Stimulated activated naive CD8-positive, alpha-beta T cell treated with anti-CD3 and anti-CD28 coated beads, Interleukin-15, amount 100 ng/mL, for 72 hours (primary cell): Measurements from ENCODE around the gene UBXN1.
"Not testable (repeated sequence)": the region's sequence is repeated elsewhere in the genome, so short reads cannot be mapped to it uniquely, and the experiment has no call there.

Experiments
- ATAC-seq: fragments of 150-1000 bp; cut with Tn5 transposase; 2 replicates; pipeline ENCODE4 v1.10.0; 2021; ENCODE audit warnings: mild to moderate bottlenecking, moderate library complexity
- DNase-seq, 2 donors: peaks; one replicate each; pipeline ENCODE4 v3.0.0; 2021 to 2022
- H3K27ac Mint-ChIP-seq, 2 donors: one replicate each; pipeline ENCODE4 v1.8.0; 2022; ENCODE audit warnings: mild to moderate bottlenecking in 2 of 2, mixed read lengths in 2 of 2, moderate library complexity in 2 of 2
- H3K27me3 Mint-ChIP-seq: one replicate; pipeline ENCODE4 v1.8.0; 2022; ENCODE audit warnings: mixed read lengths
- H3K4me1 Mint-ChIP-seq: one replicate; pipeline ENCODE4 v1.8.0; 2022; ENCODE audit warnings: mild to moderate bottlenecking, mixed read lengths
- H3K4me3 Mint-ChIP-seq, 2 donors: one replicate each; pipeline ENCODE4 v1.8.0; 2022; ENCODE audit warnings: mild to moderate bottlenecking in 2 of 2, mixed read lengths in 2 of 2, moderate library complexity in 1 of 2
- H3K9me3 Mint-ChIP-seq, 2 donors: one replicate each; pipeline ENCODE4 v1.8.0; 2022; ENCODE audit warnings: mixed read lengths in 2 of 2

UBXN1 gene

DNA sequence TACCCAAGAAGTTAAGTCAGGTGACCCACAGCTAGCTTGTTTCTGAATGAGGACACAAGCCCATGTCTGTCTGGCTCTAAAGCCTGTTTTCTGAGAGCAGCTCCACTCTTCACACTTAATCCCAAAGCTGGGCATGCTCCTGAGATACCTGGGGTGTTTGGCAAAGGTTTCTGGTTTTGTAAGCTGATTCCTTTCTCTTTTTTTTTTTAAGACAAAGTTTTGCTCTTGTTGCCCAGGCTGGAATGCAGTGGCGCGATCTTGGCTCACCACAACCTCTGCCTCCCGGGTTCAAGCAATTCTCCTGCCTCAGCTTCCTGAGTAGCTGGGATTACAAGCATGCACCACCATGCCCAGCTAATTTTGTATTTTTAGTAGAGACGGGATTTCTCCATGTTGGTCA is 14.8 kb upstream of the UBXN1 start:
- ATAC-seq, H3K27ac Mint-ChIP-seq, H3K4me3 Mint-ChIP-seq, H3K9me3 Mint-ChIP-seq, H3K4me1 Mint-ChIP-seq, H3K27me3 Mint-ChIP-seq, DNase-seq: not testable (repeated sequence)

- ATAC-seq = no peak
- H3K9me3 Mint-ChIP-seq = no peaks in the 10 kb centered on the region
- DNase-seq = no peak
- H3K27me3 Mint-ChIP-seq = peaks cover 12% of the 10 kb centered on the region
- H3K4me3 Mint-ChIP-seq = no peak within 1 kb of the TSS
- peaks cover 8% of the 10 kb centered on the region for H3K4me1 Mint-ChIP-seq
- H3K27ac Mint-ChIP-seq = no peak within 1 kb of the TSS
Measured at GRCh38 chr11:62689421-62690183, 10.7 kb upstream of the UBXN1 start, which contains the start of gene LRRN4CL. Gene LRRN4CL, minus strand, starts transcription at chr11:62689530. Its CDS starts 1,022 bp downstream, at chr11:62688508.

- peaks cover 6% of the 10 kb centered on the region for H3K4me1 Mint-ChIP-seq
- H3K9me3 Mint-ChIP-seq = no peaks in the 10 kb centered on the region
- peaks cover 12% of the 10 kb centered on the region for H3K27me3 Mint-ChIP-seq
- no peak for DNase-seq
- no peak overlapping the region for H3K27ac Mint-ChIP-seq
- no peak overlapping the region for H3K4me3 Mint-ChIP-seq
- no peak for ATAC-seq
Measured at GRCh38 chr11:62688491-62688890, 9.6 kb upstream of the UBXN1 start.

DNA sequence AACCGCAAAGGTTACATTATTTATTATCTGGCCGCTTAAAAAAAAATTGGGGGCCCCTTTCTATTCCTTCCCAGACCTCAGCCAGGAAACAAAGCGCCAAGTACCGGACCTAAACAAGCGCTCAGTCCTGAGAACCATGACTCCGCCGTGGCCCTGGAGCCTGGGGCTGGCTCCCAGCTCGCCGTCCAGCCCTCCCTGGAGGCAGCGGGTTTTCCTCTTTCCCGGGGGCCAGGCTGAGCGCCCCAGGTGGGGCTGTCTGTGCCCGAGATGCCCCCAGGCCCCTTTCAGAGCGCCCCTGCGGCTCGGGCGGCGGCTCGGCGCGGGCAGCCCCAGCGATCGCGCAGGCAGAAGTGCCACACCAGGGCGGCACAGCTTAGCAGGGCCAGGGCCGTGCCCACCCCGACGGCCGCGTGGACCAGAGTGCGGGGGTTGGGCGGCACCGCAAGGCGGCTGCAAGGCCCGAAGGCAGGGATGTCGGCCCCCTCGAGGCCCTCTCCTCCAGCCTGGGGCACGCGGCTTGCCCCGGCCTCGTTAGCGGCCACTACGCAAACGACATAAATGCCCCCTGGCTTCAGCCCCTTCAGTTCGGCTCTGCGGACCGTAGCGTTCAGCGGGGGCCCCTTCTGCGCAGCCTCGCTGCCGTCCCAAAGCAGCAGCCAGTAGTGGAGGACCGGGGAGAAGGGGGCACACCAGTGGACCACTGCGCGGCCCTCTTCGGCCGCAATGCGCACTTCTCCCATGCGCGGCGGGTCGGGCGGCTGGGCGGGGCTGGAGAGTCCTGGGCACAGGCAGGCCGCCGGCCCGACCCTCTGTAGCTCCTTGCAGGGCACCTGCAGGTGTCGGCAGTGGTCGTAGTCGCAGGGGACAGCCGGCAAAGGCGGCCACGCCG is 8.9 kb upstream of the UBXN1 start:
- no peak for DNase-seq
- Mint-ChIP-seq H3K9me3 (no peaks in the 10 kb centered on the region), H3K4me1 (peaks cover 6% of the 10 kb centered on the region), H3K27me3 (peaks cover 12% of the 10 kb centered on the region), H3K27ac (peak overlapping the region in 1 of 2 donors; percentile 83), H3K4me3 (peak overlapping the region in 1 of 2 donors; percentile 15)
- ATAC-seq = peak; percentile 35

DNA sequence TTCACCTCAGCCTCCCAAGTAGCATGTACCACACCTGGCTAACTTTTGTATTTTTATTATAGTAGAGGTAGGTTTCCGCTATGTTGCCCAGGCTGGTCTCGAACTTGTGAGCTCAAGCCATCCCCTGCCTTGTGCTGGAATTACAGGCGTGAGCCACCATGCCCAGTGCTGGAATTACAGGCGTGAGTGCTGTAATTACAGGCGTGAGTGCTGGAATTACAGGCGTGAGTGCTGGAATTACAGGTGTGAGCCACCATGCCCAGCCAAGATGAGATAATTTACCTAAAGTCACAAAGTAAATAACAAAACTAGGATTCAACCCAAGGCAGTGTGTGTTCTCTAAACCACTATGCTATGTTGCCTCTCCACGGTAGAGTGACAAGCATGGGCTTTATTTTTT is 3.6 kb upstream of the UBXN1 start:
- Mint-ChIP-seq H3K9me3 (no peaks in the 10 kb centered on the region), H3K4me3 (no peak overlapping the region), H3K4me1 (peaks cover 28% of the 10 kb centered on the region), H3K27me3 (no peaks in the 10 kb centered on the region), H3K27ac (no peak overlapping the region)
- DNase-seq (no peak), ATAC-seq (no peak)

- peaks cover 44% of the 10 kb centered on the region for H3K4me1 Mint-ChIP-seq
- peak; percentile 32 to 53 for DNase-seq
Measured at GRCh38 chr11:62680825-62681240, 2.0 kb upstream of the UBXN1 start.

GRCh38 chr11:62678433-62678769 is 472 bp downstream of the UBXN1 start:
- H3K27me3 Mint-ChIP-seq = no peaks in the 10 kb centered on the region
- H3K4me3 Mint-ChIP-seq = peak overlapping the region; percentile 83 to 85
- H3K4me1 Mint-ChIP-seq = peaks cover 51% of the 10 kb centered on the region
- H3K9me3 Mint-ChIP-seq = no peaks in the 10 kb centered on the region
- no peak for ATAC-seq
- peak overlapping the region; percentile 93 to 99 for H3K27ac Mint-ChIP-seq
- no peak for DNase-seq

More at GRCh38 chr11:62680825-62681240, 2.0 kb upstream of the UBXN1 start:
- ATAC-seq = peak; percentile 90
- no peaks in the 10 kb centered on the region for H3K27me3 Mint-ChIP-seq
- peak overlapping the region; percentile 79 to 83 for H3K27ac Mint-ChIP-seq
- no peaks in the 10 kb centered on the region for H3K9me3 Mint-ChIP-seq
- peak overlapping the region; percentile 37 to 42 for H3K4me3 Mint-ChIP-seq

GRCh38 chr11:62677714-62678113 is 1.2 kb downstream of the UBXN1 start:
- DNase-seq (no peak), ATAC-seq (no peak)
- H3K9me3 Mint-ChIP-seq = no peaks in the 10 kb centered on the region
- H3K27ac Mint-ChIP-seq = peak overlapping the region in 1 of 2 donors; percentile 93
- H3K27me3 Mint-ChIP-seq = no peaks in the 10 kb centered on the region
- peaks cover 56% of the 10 kb centered on the region for H3K4me1 Mint-ChIP-seq
- H3K4me3 Mint-ChIP-seq = peak overlapping the region; percentile 83 to 85

DNA sequence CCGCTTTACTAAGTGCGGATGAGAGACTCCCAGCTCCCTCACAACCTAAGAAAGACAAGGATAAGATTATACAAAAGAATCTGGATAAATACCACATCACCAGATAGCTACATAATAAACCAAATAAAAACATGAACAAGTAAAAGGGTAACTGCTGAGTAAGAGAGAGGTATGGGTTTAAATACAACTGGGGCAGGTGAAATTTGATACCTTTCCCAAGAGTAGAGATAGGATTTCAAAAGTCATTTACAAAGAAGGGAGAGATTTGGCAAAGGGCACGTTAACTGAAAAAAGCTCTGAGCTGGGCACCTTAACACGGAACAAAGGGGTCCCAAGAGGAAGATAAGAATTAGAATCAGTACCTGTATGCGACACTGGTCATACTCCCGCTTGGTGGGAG is 1.7 kb downstream of the UBXN1 start:
- peaks cover 61% of the 10 kb centered on the region for H3K4me1 Mint-ChIP-seq
- DNase-seq (no peak), ATAC-seq (no peak)
- peak overlapping the region in 1 of 2 donors; percentile 33 for H3K4me3 Mint-ChIP-seq
- H3K9me3 Mint-ChIP-seq = no peaks in the 10 kb centered on the region
- H3K27me3 Mint-ChIP-seq = no peaks in the 10 kb centered on the region
- peak overlapping the region in 1 of 2 donors; percentile 82 for H3K27ac Mint-ChIP-seq

DNA sequence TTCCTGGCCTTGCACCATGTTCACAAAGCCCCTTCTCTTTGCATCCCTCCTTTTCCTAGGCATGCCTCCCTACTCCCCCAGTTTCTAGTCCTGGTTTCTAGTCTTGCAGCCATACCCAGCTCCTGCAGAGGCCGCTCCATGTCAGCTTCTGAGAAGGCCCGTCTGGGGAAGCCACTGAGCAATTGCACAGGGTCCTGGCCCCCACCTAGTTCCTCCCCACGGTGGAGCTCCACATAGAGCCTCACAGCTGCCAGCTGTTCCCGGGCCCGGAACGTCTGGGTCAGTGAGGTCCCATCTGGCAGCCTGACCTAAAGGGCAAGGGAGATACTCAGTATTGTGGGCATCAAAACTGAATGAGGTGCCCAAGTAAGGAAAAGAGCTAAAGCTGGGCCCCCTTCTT is 2.2 kb downstream of the UBXN1 start:
- Mint-ChIP-seq H3K27ac (peak overlapping the region in 1 of 2 donors; percentile 92), H3K4me1 (peaks cover 63% of the 10 kb centered on the region), H3K27me3 (no peaks in the 10 kb centered on the region), H3K4me3 (peak overlapping the region in 1 of 2 donors; percentile 33), H3K9me3 (no peaks in the 10 kb centered on the region)
- no peak for ATAC-seq
- no peak for DNase-seq

DNA sequence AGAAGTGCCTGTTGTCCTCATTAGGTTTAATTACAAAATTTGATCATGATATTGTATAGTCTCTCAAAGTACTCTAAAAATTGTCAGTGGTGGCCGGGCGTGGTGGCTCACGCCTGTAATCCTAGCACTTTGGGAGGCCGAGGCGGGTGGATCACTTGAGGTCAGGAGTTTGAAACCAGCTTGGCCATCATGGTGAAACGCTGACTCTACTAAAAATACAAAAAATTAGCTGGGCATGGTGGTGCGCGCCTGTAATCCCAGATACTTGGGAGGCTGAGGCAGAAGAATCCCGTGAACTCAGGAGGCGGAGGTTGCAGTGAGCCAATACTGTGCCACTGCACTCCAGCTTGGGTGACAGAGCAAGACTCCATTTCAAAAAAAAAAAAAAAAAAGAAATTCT is 3.5 kb downstream of the UBXN1 start:
- H3K4me3 Mint-ChIP-seq = not testable (repeated sequence)
- H3K4me1 Mint-ChIP-seq = peaks cover 66% of the 10 kb centered on the region

GRCh38 chr11:62673196-62673525 is 5.7 kb downstream of the UBXN1 start:
- DNase-seq (no peak), ATAC-seq (no peak)
- Mint-ChIP-seq H3K4me3 (peak overlapping the region; percentile 99), H3K9me3 (no peaks in the 10 kb centered on the region), H3K27ac (peak overlapping the region in 1 of 2 donors; percentile 74), H3K4me1 (peaks cover 74% of the 10 kb centered on the region), H3K27me3 (no peaks in the 10 kb centered on the region)

More for the DNA sequence above, 3.5 kb downstream of the UBXN1 start:
- H3K27me3 Mint-ChIP-seq, H3K27ac Mint-ChIP-seq, ATAC-seq, H3K9me3 Mint-ChIP-seq, DNase-seq: not testable (repeated sequence)

DNA sequence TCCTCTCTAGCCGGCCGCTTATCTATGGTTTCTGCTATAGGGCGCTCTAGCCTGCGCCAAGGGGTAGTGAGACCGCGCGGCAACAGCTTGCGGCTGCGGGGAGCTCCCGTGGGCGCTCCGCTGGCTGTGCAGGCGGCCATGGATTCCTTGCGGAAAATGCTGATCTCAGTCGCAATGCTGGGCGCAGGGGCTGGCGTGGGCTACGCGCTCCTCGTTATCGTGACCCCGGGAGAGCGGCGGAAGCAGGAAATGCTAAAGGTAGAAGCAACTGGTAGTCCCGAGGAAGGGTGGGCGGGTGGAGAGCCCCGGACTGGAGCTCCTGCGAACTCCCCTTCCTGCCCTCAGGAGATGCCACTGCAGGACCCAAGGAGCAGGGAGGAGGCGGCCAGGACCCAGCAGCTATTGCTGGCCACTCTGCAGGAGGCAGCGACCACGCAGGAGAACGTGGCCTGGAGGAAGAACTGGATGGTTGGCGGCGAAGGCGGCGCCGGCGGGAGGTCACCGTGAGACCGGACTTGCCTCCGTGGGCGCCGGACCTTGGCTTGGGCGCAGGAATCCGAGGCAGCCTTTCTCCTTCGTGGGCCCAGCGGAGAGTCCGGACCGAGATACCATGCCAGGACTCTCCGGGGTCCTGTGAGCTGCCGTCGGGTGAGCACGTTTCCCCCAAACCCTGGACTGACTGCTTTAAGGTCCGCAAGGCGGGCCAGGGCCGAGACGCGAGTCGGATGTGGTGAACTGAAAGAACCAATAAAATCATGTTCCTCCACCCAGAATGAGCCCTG is 7.1 kb downstream of the UBXN1 start, which contains the start of the genes LBHD1 and UQCC3:
Gene LBHD1 (minus strand): TSS at position 660 of the 782 bp plus-strand sequence. CDS start 2,236 bp downstream, outside the sequence.
Gene UQCC3 (plus strand): TSS at position 66 of the 782 bp plus-strand sequence. CDS start 73 bp downstream, at position 139.
- peak within 1 kb of the TSS; percentile 98 for H3K27ac Mint-ChIP-seq
- H3K4me1 Mint-ChIP-seq = peaks cover 74% of the 10 kb centered on the region
- H3K9me3 Mint-ChIP-seq = no peaks in the 10 kb centered on the region
- H3K27me3 Mint-ChIP-seq = no peaks in the 10 kb centered on the region
- peak within 1 kb of the TSS; percentile 99 for H3K4me3 Mint-ChIP-seq
- DNase-seq = peak; percentile 78 to 88
- ATAC-seq = peak; percentile 91

GRCh38 chr11:62671236-62671607 is 7.7 kb downstream of the UBXN1 start:
- DNase-seq (no peak), ATAC-seq (peak; percentile 35)
- peak overlapping the region; percentile 99 for H3K4me3 Mint-ChIP-seq
- H3K9me3 Mint-ChIP-seq = no peaks in the 10 kb centered on the region
- no peaks in the 10 kb centered on the region for H3K27me3 Mint-ChIP-seq
- peak overlapping the region; percentile 98 for H3K27ac Mint-ChIP-seq
- peaks cover 74% of the 10 kb centered on the region for H3K4me1 Mint-ChIP-seq
